AG04449 (cell line): Measurements from ENCODE around the gene INF2.

Experiments used
- CTCF ChIA-PET: fragments of 350-600 bp; formaldehyde crosslinking; extraction: SDS; loops from one replicate; lab custom pipeline; 2021; ENCODE audit warnings: antibody characterized with exemption; lab: Yijun Ruan, JAX
- POLR2A ChIA-PET: fragments of 400-600, 350-600 bp; formaldehyde crosslinking; extraction: SDS; loops from one replicate; lab custom pipeline; 2020; ENCODE audit warnings: antibody characterized with exemption, inconsistent platforms; lab: Yijun Ruan, JAX
- DNase-seq: peaks from one replicate; pipeline ENCODE4 v3.0.0-alpha.2; 2010; ENCODE audit warnings: low read depth, low spot score
- H3K4me3 ChIP-seq: 2 replicates; pipeline ENCODE4 v1.5.1; 2011; ENCODE audit warnings: low read depth, mild to moderate bottlenecking, control low read depth, low read length
- CTCF ChIP-seq: IDR thresholded peaks from one replicate; pipeline ENCODE4 v1.5.1; 2011; ENCODE audit warnings: mild to moderate bottlenecking, moderate library complexity, low read length, control low read depth, inconsistent platforms; ENCODE audit not compliant: insufficient read depth; ENCODE audit errors: missing control alignments

The INF2 gene

GRCh38 chr14:104697317-104697703, 7.9 kb downstream of the INF2 start:
- CTCF ChIA-PET, result interaction anchor here (0.6 to 5.2 kb wide), 6 partner anchors 11 to 129 kb away, joined by 3 to 61 read pairs (median 10); no protein-coding TSS in a partner anchor
- TF ChIP-seq CTCF, result no peak
- POLR2A ChIA-PET, result interaction anchor here (0.7 to 1.6 kb wide), 3 partner anchors 9 to 49 kb away, joined by 3 to 16 read pairs (median 4); no protein-coding TSS in a partner anchor
- DNase-seq, result no peak
- no peak overlapping the region for H3K4me3 ChIP-seq

- CTCF ChIA-PET, result interaction anchor here (0.7 to 5.2 kb wide), 7 partner anchors 11 to 129 kb away, joined by 3 to 61 read pairs (median 6); no protein-coding TSS in a partner anchor
- no peak for TF ChIP-seq CTCF
- no peak for DNase-seq
- no peak overlapping the region; the same call in 1 of the 2 replicates for H3K4me3 ChIP-seq
- POLR2A ChIA-PET, result interaction anchor here (1.0 to 1.6 kb wide), 2 partner anchors 11 to 17 kb away, joined by 3 to 16 read pairs; no protein-coding TSS in a partner anchor
These were observed 8.6 kb downstream of the INF2 start for GRCh38 chr14:104697892-104698583.

GRCh38 chr14:104698688-104699425, 9.4 kb downstream of the INF2 start:
- POLR2A ChIA-PET, result interaction anchor here (1.0 to 1.6 kb wide), 2 partner anchors 10 to 17 kb away, joined by 3 to 16 read pairs; no protein-coding TSS in a partner anchor
- H3K4me3 ChIP-seq, result no peak overlapping the region
- no peak for DNase-seq
- CTCF ChIA-PET, result interaction anchor here (0.7 to 5.2 kb wide), 7 partner anchors 10 to 128 kb away, joined by 3 to 61 read pairs (median 6); no protein-coding TSS in a partner anchor
- no peak for TF ChIP-seq CTCF

GRCh38 chr14:104699426-104699748, 10.0 kb downstream of the INF2 start:
- no peak overlapping the region for H3K4me3 ChIP-seq
- ChIA-PET POLR2A (no interaction called here), CTCF (interaction anchor here (5.2 kb wide), 1 partner anchor 9 kb away, joined by 61 read pairs; no protein-coding TSS in a partner anchor)
- TF ChIP-seq CTCF, result no peak
- no peak for DNase-seq

- no peak for DNase-seq
- H3K4me3 ChIP-seq, result no peak overlapping the region
- ChIA-PET CTCF (interaction anchor here (0.6 to 5.2 kb wide), 3 partner anchors 8 to 48 kb away, joined by 3 to 61 read pairs (median 3); no protein-coding TSS in a partner anchor), POLR2A (no interaction called here)
- TF ChIP-seq CTCF, result no peak
These were observed 10.8 kb downstream of the INF2 start for GRCh38 chr14:104700225-104700651.
